NCI-H1105 treated with DMSO at 0.1 percent for 48 hours (cell line): Measurements from ENCODE around the gene TSHZ2.
"Not testable (repeated sequence)": the region's sequence is repeated elsewhere in the genome, so short reads cannot be mapped to it uniquely, and the experiment has no call there.

ENCODE experiments used
- DNase-seq: peaks from one replicate; lab custom pipeline; 2025; lab: John Stamatoyannopoulos, UW

TSHZ2 gene

GRCh38 chr20:53510704-53511103 is 538.5 kb downstream of the TSHZ2 start:
- DNase-seq = no peak

GRCh38 chr20:53512076-53512475 is 539.9 kb downstream of the TSHZ2 start:
- no peak for DNase-seq

DNA sequence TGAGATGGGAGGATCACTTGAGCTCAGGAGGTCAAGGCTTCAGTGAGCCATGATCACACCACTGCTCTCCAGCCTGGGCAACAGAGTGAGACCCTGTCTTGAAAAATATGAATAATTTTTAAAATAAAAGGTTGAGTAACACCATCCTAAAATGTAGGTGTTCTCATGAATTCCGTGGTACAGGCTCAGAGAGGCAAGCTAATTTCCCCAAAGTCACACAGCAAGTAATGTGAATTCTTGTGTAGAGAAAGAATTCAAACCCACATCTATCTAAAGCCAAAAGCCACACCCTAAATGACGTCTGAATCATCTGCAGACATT is 541.0 kb downstream of the TSHZ2 start:
- no peak for DNase-seq

- DNase-seq = no peak
Observed at GRCh38 chr20:53513489-53514298, 541.5 kb downstream of the TSHZ2 start.

GRCh38 chr20:53515749-53516148 is 543.6 kb downstream of the TSHZ2 start:
- no peak for DNase-seq

GRCh38 chr20:53517146-53517545 is 545.0 kb downstream of the TSHZ2 start:
- DNase-seq = no peak

DNA sequence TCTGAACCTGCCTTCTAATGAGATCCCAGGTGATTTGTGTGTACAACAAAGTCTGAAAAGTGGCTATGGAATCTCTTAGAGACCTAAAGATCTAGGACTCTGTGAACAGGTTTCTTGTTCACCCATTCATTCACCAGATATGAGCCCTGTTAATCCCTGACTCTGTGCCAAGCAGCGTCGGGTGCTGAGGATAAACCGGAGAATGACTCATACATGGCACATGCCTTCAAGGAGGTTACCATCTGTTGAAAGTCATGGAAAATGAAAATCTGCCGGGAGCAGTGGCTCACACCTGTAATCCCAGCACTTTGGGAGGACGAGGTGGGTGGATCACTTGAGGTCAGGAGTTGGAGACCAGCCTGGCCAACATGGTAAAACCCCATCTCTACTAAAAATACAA is 549.3 kb downstream of the TSHZ2 start:
- DNase-seq = not testable (repeated sequence)

- no peak for DNase-seq
Observed at GRCh38 chr20:53522026-53522425, 549.9 kb downstream of the TSHZ2 start.

- no peak for DNase-seq
Observed at GRCh38 chr20:53522696-53523095, 550.5 kb downstream of the TSHZ2 start.

- DNase-seq = not testable (repeated sequence)
Observed at GRCh38 chr20:53523615-53524014, 551.5 kb downstream of the TSHZ2 start.

- DNase-seq = no peak
Observed at GRCh38 chr20:53524589-53525312, 552.6 kb downstream of the TSHZ2 start.

DNA sequence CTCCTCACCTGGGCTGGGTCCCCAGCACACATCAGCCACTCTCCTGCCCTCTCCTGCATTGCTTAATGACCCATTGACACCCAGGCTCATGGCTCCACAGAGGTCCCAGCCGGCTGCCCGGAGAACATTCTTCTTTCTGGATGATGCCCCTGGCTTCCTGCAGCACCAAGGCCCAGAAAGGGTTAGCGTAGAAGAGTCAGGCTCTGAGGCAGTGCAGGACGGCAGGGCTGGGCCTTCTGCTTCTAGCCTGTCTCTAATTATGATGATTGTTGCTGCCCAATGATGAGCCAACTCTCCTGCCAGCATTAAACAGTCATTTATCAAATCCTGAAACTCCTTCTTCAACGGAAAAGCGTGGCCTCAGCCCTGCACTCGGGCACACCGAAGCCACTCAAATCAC is 555.0 kb downstream of the TSHZ2 start:
- DNase-seq = no peak

DNA sequence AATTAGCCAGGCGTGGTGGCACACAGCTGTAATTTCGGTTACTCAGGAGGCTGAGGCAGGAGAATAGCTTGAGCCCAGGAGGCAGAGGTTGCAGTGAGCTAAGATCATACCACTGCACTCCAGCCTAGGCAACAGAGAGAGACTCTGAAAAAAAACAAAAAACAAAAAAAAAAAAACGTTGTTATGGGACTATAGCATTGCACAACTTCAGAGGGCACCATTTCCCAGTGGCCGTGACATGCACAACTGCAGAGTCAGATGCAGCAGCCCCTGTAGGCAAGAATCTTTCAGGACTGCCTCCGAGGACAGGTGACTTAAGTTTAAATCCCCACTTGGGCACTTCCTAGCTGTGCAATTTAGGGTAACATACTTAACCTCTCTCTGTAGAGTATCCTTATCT is 557.5 kb downstream of the TSHZ2 start:
- DNase-seq = no peak

DNA sequence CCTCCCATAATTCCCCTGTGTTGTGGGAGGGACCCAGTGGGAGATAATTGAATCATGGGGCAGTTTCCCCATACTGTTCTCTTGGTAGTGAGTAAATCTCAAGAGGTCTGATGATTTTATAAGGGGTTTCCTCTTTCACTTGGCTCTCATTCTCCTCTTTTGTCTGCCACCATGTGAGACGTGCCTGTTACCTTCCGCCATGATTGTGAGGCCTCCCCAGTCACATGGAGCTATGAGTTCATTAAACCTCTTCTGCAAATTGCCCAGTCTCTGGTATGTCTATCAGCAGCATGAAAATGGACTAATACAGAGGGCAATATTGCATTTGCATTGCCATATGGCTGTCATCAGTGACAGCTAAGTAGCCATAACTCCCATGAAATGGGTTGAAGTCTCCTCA is 558.3 kb downstream of the TSHZ2 start:
- no peak for DNase-seq

DNA sequence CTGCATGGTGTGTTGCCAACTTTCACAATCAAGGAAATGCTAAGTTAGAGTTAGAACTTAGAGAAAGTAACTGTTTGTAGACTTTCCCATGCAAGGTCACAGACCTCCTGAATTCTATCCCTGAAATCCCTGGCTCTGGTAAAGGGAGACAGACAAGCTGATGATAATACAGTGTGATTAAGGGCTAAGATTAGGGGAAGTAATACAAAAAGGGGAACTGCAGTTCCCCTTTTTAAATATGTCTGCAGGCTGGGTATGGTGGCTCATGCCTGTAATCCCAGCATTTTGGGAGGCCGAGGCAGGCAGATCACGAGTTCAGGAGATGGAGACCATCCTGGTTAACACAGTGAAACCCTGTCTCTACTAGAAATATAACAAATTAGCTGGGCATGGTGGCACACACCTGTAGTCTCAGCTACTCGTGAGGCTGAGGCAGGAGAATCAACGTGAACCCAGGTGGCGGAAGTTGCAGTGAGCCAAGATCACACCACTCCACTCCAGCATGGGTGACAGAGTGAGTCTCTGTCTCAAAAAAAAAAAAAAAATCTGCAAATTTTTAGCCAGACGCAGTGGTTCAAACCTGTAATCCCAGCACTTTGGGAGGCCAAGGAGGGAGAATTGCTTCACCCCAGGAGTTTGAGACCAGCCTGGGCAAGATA is 560.6 kb downstream of the TSHZ2 start:
- DNase-seq = not testable (repeated sequence)

DNA sequence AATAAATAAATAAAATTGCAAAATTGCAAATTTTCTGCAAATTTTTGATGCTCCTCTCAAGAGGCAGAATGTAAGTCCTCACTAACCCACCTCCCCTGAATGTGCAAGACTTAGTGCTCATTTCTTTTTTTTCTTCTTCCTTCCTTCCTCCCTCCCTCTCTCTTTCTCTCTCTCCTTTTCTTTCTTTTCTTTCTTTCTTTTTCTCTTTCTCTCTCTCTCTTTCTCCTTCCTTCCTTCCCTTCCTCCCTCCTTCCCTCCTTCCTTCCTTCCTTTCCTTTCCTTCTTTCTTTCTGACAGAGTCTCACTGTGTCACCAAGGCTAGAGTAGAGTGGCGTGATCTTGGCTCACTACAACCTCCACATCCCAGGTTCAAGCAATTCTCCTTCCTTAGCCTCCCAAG is 561.3 kb downstream of the TSHZ2 start:
- DNase-seq = no peak

DNA sequence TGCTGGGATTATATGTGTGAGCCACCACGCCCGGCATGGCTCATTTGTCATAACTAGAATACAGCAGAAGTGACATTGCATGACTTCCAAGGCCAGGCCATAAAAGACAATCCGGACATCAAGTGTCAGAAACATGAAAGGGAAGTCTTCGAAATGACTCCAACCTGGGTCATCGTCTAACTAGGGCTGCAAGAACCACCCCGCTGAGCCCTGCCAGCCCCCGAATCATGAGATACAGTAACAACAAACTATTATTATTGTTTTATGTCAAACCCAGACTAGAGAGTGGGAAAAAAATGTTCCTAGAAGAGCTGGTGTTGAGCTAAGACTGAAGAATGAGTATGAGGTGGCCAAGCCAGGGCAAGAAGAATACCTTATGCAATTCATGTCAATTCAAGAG is 561.9 kb downstream of the TSHZ2 start:
- DNase-seq = no peak

GRCh38 chr20:53535878-53536277 is 563.7 kb downstream of the TSHZ2 start:
- DNase-seq = no peak

- DNase-seq = not testable (repeated sequence)
Observed at GRCh38 chr20:53536382-53536781, 564.2 kb downstream of the TSHZ2 start.

DNA sequence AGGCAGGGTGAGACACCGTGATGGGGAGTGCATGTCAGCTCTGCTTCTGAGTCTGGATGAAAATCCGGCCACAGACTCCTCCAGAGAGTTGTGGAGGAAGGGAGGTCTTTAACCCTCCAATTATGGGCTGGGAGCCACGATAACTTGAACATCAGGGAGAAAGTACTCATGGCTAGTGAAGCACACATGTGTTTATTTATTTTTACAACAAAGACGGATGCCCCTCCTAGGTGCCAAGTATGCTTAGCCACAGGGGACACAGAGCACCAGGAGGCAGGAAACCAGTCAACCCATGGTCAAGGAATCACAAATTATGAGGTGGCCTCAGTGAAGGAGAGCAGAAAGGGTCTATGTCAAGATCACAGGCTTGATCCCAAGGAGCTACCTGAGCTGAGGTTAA is 567.4 kb downstream of the TSHZ2 start:
- DNase-seq = no peak
